GM12875 (cell line): ENCODE results near the gene CEP164.

Experiments
- H3K4me3 ChIP-seq: one replicate; pipeline ENCODE4 v1.5.1; 2011; ENCODE audit warnings: low read depth, low read length, control low read depth
- CTCF ChIP-seq: IDR thresholded peaks from 2 replicates; pipeline ENCODE4 v1.5.1; 2011; ENCODE audit warnings: low read depth, mild to moderate bottlenecking, control low read depth, inconsistent platforms, low read length, moderate library complexity, borderline replicate concordance; ENCODE audit not compliant: insufficient read depth

CEP164 gene

DNA sequence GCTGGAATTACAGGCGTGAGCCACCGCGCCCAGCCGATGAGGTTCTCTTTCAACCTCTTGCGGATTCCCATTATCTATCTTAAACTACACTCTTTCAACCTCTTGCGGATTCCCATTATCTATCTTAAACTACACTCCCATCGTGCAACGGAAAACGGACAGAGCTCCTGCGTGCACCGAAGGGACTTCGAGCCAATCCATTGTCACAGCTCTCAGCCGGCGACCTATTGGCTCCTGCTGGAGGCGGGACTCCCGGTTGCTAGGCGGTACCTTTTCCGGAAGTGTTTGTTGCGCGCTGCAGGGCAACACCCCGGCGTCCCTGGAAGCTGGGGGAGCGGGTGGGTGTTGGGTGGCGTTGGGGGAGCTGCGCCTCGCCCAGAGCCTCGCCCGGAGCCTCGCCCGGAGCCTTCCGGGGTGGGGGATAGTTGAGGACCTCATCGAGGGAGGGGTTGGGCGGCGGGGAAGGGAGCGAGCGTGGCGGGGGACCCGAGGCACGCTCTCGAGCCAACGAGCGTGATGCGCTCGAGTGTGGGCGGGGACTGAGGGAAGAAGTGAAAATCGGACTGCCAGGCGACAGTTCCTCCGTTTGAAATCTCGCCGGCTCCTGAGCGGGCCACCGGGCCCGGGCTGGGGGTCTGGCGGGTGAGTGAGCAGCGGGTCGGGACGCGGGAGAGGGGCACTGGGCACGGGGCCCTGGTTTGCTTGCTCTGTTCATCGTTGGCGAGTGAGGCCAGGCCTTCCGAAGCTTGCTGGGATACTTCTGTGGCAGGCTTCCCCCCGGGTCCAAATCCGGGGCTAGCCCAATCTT, at the start of gene CEP164:
Gene CEP164, plus strand, starts transcription at position 288 of the 808 bp plus-strand sequence. CDS start 10,733 bp downstream, outside the sequence.
- H3K4me3 ChIP-seq, result peak within 1 kb of the TSS; percentile 58
- TF ChIP-seq CTCF, result no peak

- TF ChIP-seq CTCF, result no peak
- no peak overlapping the region for H3K4me3 ChIP-seq
Observed at GRCh38 chr11:117278347-117278746, 49.3 kb upstream of the CEP164 start.

DNA sequence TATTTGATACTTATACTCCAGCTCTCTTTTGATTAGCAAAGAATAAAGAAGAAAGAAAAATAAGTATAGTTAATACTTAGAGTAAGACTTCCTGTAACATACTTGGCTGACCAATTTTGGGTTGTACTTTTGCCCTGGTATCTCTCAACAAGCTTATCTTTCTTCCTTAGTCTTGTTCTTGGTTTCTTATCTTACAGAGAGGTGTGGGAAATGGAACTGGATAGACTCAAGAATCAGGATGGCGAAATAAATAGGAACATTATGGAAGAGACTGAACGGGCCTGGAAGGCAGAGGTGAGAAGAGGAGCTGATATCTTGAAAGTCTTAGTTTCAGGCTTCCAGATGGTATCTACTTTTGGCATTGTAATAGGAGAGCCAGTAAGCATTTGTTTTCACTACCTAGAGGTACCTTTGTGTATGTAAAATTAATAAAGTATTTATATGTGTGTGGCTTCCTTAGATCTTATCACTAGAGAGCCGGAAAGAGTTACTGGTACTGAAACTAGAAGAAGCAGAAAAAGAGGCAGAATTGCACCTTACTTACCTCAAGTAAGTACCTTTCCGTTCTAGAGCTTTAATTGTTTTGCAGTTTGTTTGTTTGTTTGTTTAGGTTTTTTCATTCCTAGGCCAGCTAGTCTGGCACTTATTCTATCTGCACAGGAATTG, 47.8 kb upstream of the CEP164 start:
- TF ChIP-seq CTCF, result no peak
- no peak overlapping the region for H3K4me3 ChIP-seq

GRCh38 chr11:117281159-117281558, 46.5 kb upstream of the CEP164 start:
- TF ChIP-seq CTCF, result no peak

DNA sequence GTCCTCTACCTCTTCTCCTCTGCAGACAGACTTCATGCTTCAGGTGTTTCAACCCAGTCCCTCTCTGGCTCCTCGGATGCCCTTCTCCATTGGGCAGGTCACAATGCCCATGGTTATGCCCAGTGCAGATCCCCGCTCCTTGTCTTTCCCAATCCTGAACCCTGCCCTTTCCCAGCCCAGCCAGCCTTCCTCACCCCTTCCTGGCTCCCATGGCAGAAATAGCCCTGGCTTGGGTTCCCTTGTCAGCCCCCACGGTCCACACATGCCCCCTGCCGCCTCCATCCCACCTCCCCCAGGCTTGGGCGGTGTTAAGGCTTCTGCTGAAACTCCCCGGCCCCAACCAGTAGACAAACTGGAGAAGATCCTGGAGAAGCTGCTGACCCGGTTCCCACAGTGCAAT, 45.8 kb upstream of the CEP164 start:
- H3K4me3 ChIP-seq, result no peak overlapping the region
- TF ChIP-seq CTCF, result no peak

More at GRCh38 chr11:117281159-117281558, 46.5 kb upstream of the CEP164 start:
- no peak overlapping the region for H3K4me3 ChIP-seq

GRCh38 chr11:117282956-117283355, 44.7 kb upstream of the CEP164 start:
- no peak overlapping the region for H3K4me3 ChIP-seq
- TF ChIP-seq CTCF, result no peak

DNA sequence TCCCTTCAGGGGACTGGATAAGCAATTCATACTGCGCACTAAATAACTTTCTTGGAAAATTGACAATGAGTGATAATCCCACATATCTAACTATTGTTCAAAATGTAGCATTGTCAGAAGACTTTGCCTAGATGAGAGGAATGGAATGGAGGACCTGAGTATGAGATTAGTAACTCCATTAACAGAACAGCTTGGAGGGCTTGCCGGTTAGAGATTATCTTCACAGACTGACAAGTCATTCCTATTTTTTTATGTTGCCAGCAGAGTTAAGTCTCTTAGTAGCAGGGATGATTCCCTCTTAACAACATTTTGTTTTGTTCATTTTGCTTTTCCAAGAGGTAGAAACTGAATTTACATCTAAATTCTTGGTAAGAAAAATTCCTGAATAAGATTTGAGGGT, 43.6 kb upstream of the CEP164 start:
- TF ChIP-seq CTCF, result no peak
- H3K4me3 ChIP-seq, result no peak overlapping the region
